H1 (cell line): ENCODE results near the gene ALOX15B. TPM values are rescaled to one million over a fixed set of nuclear protein-coding genes. Genes with fewer than 3 reads are reported as not detected.

ENCODE experiments used
- CTCF ChIA-PET: fragments of 300-600 bp; sonication (Branson Sonifier 250); formaldehyde crosslinking; loops from one replicate; lab custom pipeline; 2021; ENCODE audit not compliant: partially characterized antibody; lab: Charles Lee
- POLR2A ChIA-PET: fragments of 300-600 bp; sonication (Branson Sonifier 250); formaldehyde crosslinking; loops from one replicate; lab custom pipeline; 2021; ENCODE audit warnings: inconsistent platforms; ENCODE audit not compliant: partially characterized antibody; lab: Charles Lee
- DNase-seq, 2 experiments: peaks; one replicate each; pipeline versions ENCODE4 v3.0.0 to v3.0.0-alpha.2; 2010 to 2022; ENCODE audit warnings: low spot score in 2 of 2, low read depth in 1 of 2, mixed read lengths in 1 of 2
- FAIRE-seq: peaks from 2 replicates; lab custom pipeline; 2011; peaks lifted over from hg19 to GRCh38; lab: Jason Lieb, UNC
- H2AFZ ChIP-seq: 2 replicates; pipeline ENCODE4 v1.8.1; 2012; ENCODE audit warnings: low read length, inconsistent platforms
- H2AK5ac ChIP-seq: 2 replicates; pipeline ENCODE4 v1.6.1; 2013; ENCODE audit warnings: low read depth, low read length
- H2BK120ac ChIP-seq: replicated peaks from 2 replicates; pipeline ENCODE3; 2013; ENCODE audit warnings: low read depth, low read length, inconsistent platforms
- H2BK12ac ChIP-seq: 2 replicates; pipeline ENCODE4 v1.6.1; 2013; ENCODE audit warnings: low read depth, low read length
- H2BK15ac ChIP-seq: 2 replicates; pipeline ENCODE4 v1.6.1; 2013; ENCODE audit warnings: low read length
- H2BK20ac ChIP-seq: 2 replicates; pipeline ENCODE4 v1.6.1; 2013; ENCODE audit warnings: low read length
- H2BK5ac ChIP-seq: 2 replicates; pipeline ENCODE4 v1.6.1; 2013; ENCODE audit warnings: low read depth, low read length
- H3K14ac ChIP-seq: 2 replicates; pipeline ENCODE4 v1.6.1; 2013; ENCODE audit warnings: inconsistent platforms; ENCODE audit not compliant: insufficient read length
- H3K18ac ChIP-seq: 2 replicates; pipeline ENCODE4 v1.6.1; 2013; ENCODE audit warnings: low read length; ENCODE audit errors: extremely low read depth
- H3K23ac ChIP-seq: 2 replicates; pipeline ENCODE4 v1.6.1; 2013; ENCODE audit warnings: inconsistent platforms; ENCODE audit not compliant: insufficient read length
- H3K23me2 ChIP-seq: 2 replicates; pipeline ENCODE4 v1.6.1; 2013; ENCODE audit warnings: low read depth, low read length
- H3K27ac ChIP-seq: 2 replicates; pipeline ENCODE4 v1.6.1; 2011; ENCODE audit warnings: low read depth, low read length, inconsistent platforms
- H3K27me3 ChIP-seq, 4 experiments: replicated peaks in 1 of 4; 1 replicate in 1 of 4; 2 replicates in 3 of 4; pipeline versions ENCODE4 v1.6.1 to v1.8.1; 2011 to 2013; ENCODE audit warnings: low read length in 3 of 4, mild to moderate bottlenecking in 3 of 4, inconsistent platforms in 2 of 4, mixed read lengths in 2 of 4, moderate library complexity in 1 of 4; ENCODE audit not compliant: control insufficient read depth in 3 of 4, insufficient read depth in 3 of 4; ENCODE audit errors: extremely low read depth in 1 of 4
- H3K36me3 ChIP-seq, 4 experiments: 2 replicates each; pipeline versions ENCODE4 v1.6.1 to v1.8.1; 2011 to 2013; ENCODE audit warnings: mild to moderate bottlenecking in 4 of 4, low read length in 3 of 4, moderate library complexity in 2 of 4, control low read depth in 1 of 4, inconsistent platforms in 1 of 4; ENCODE audit not compliant: insufficient read depth in 4 of 4, control insufficient read depth in 2 of 4
- H3K4ac ChIP-seq: replicated peaks from 2 replicates; pipeline ENCODE3; 2013; ENCODE audit warnings: low read length, low read depth, mixed read lengths, inconsistent platforms; ENCODE audit not compliant: insufficient read length
- H3K4me1 ChIP-seq, 4 experiments: replicated peaks in 1 of 4; 1 replicate in 1 of 4; 2 replicates in 3 of 4; pipeline versions ENCODE4 v1.6.1 to v1.8.1; 2011 to 2013; ENCODE audit warnings: low read length in 3 of 4, inconsistent platforms in 2 of 4, mixed read lengths in 1 of 4; ENCODE audit not compliant: insufficient read depth in 4 of 4, control insufficient read depth in 3 of 4
- H3K4me2 ChIP-seq, 2 experiments: 2 replicates each; pipeline versions ENCODE4 v1.6.1 to v1.8.1; 2011 to 2013; ENCODE audit warnings: low read depth in 2 of 2, low read length in 2 of 2, control low read depth in 1 of 2, inconsistent platforms in 1 of 2, mild to moderate bottlenecking in 1 of 2; ENCODE audit not compliant: insufficient read depth in 1 of 2
- H3K4me3 ChIP-seq, 4 experiments: fragments of 200-600, 300-600 bp in 1 of 4; sonication (generic), shearing (Covaris generic), sonication (Bioruptor Twin) in 1 of 4; 2 replicates each; pipeline versions ENCODE4 v1.5.1 to v1.8.1; 2011 to 2016; ENCODE audit warnings: low read length in 4 of 4, low read depth in 3 of 4, control low read depth in 2 of 4, inconsistent platforms in 2 of 4, mild to moderate bottlenecking in 2 of 4, mixed read lengths in 1 of 4, moderate library complexity in 1 of 4; ENCODE audit not compliant: insufficient read depth in 2 of 4; ENCODE audit errors: extremely low read depth in 1 of 4
- H3K56ac ChIP-seq: replicated peaks from 2 replicates; pipeline ENCODE3; 2013; ENCODE audit warnings: low read depth, mild to moderate bottlenecking, mixed read lengths, low read length, inconsistent platforms; ENCODE audit not compliant: insufficient read length
- H3K79me1 ChIP-seq: 2 replicates; pipeline ENCODE4 v1.6.1; 2013; ENCODE audit warnings: low read depth, low read length, control low read depth
- H3K79me2 ChIP-seq, 2 experiments: 2 replicates each; pipeline versions ENCODE4 v1.6.1 to v1.8.1; 2012 to 2013; ENCODE audit warnings: low read length in 2 of 2, mild to moderate bottlenecking in 2 of 2, inconsistent platforms in 1 of 2; ENCODE audit not compliant: insufficient read depth in 2 of 2, control insufficient read depth in 1 of 2
- H3K9ac ChIP-seq, 4 experiments: replicated peaks in 1 of 4; 1 replicate in 1 of 4; 2 replicates in 3 of 4; pipeline versions ENCODE4 v1.6.1 to v1.8.1; 2011 to 2013; ENCODE audit warnings: low read depth in 3 of 4, low read length in 3 of 4, control low read depth in 2 of 4, mild to moderate bottlenecking in 2 of 4, moderate library complexity in 2 of 4, inconsistent platforms in 1 of 4; ENCODE audit errors: extremely low read depth in 1 of 4
- H3K9me3 ChIP-seq, 2 experiments: 2 replicates each; pipeline versions ENCODE4 v1.6.1 to v1.8.1; 2012 to 2013; ENCODE audit warnings: mild to moderate bottlenecking in 2 of 2, moderate library complexity in 2 of 2, control low read depth in 1 of 2, inconsistent platforms in 1 of 2, low read depth in 1 of 2, low read length in 1 of 2, mixed read lengths in 1 of 2; ENCODE audit not compliant: insufficient read depth in 2 of 2
- H4K20me1 ChIP-seq, 2 experiments: replicated peaks in 1 of 2; 2 replicates each; pipeline versions ENCODE3 to v1.8.1; 2011 to 2013; ENCODE audit warnings: inconsistent platforms in 2 of 2, low read length in 2 of 2, mild to moderate bottlenecking in 1 of 2; ENCODE audit not compliant: insufficient read depth in 2 of 2, control insufficient read depth in 1 of 2
- H4K5ac ChIP-seq: 2 replicates; pipeline ENCODE4 v1.6.1; 2013; ENCODE audit warnings: low read length, low read depth, mixed read lengths, inconsistent platforms; ENCODE audit not compliant: insufficient read length
- H4K8ac ChIP-seq: 2 replicates; pipeline ENCODE4 v1.8.0; 2013; ENCODE audit warnings: mild to moderate bottlenecking, moderate library complexity, low read length, inconsistent platforms; ENCODE audit not compliant: insufficient read depth; ENCODE audit errors: extremely low read depth
- H4K91ac ChIP-seq: replicated peaks from 2 replicates; pipeline ENCODE3; 2013; ENCODE audit warnings: low read length, mixed read lengths, inconsistent platforms; ENCODE audit not compliant: insufficient read length
- BACH1 ChIP-seq: IDR thresholded peaks from 2 replicates; pipeline ENCODE4 v1.6.1; 2012; ENCODE audit warnings: low read length, improper control_type of control experiment
- CREB1 ChIP-seq: IDR thresholded peaks from 2 replicates; pipeline ENCODE4 v1.6.1; 2012; ENCODE audit warnings: inconsistent platforms
- EZH2 ChIP-seq: fragments of 200-600 bp; sonication (generic); IDR thresholded peaks from 2 replicates; pipeline ENCODE4 v1.7.1; 2012; ENCODE audit warnings: low read depth, mild to moderate bottlenecking, moderate library complexity, low read length, inconsistent platforms; ENCODE audit not compliant: severe bottlenecking
- GTF2F1 ChIP-seq: IDR thresholded peaks from 2 replicates; pipeline ENCODE4 v1.6.1; 2012; ENCODE audit warnings: low read depth, low read length, improper control_type of control experiment, borderline replicate concordance
- JUND ChIP-seq: IDR thresholded peaks from 2 replicates; pipeline ENCODE4 v1.6.1; 2011; ENCODE audit warnings: mild to moderate bottlenecking, improper control_type of control experiment, low read length
- KDM4A ChIP-seq: IDR thresholded peaks from one replicate; pipeline ENCODE4 v1.7.1; 2012; ENCODE audit warnings: low read depth, mild to moderate bottlenecking, moderate library complexity, low read length, inconsistent platforms; ENCODE audit not compliant: severe bottlenecking
- SUZ12 ChIP-seq: fragments of 200-600 bp; sonication (generic); IDR thresholded peaks from 2 replicates; pipeline ENCODE4 v1.6.1; 2012; ENCODE audit warnings: mild to moderate bottlenecking, inconsistent platforms, low read length, moderate library complexity, mixed read lengths
- TAF7 ChIP-seq: optimal IDR thresholded peaks from 2 replicates; pipeline ENCODE3; 2011; ENCODE audit warnings: low read depth, mild to moderate bottlenecking, inconsistent platforms, low read length, moderate library complexity, borderline replicate concordance
- TCF12 ChIP-seq: IDR thresholded peaks from 2 replicates; pipeline ENCODE4 v1.6.1; 2011; ENCODE audit warnings: low read depth, mild to moderate bottlenecking, low read length
- WGBS, 2 experiments: shearing (Covaris generic) in 1 of 2; methylation state at CpG; one replicate each; pipeline versions ENCODE4 v1.1.6 to v1.1.7; 2013 to 2015; ENCODE audit warnings: low lambda C conversion rate in 2 of 2, mixed read lengths in 2 of 2, inconsistent platforms in 1 of 2, low coverage in 1 of 2, missing lambda C conversion rate in 1 of 2; ENCODE audit not compliant: insufficient replicate concordance in 2 of 2, insufficient coverage in 1 of 2, insufficient read length in 1 of 2; ENCODE audit errors: extremely low coverage in 1 of 2, missing lambda C conversion rate in 1 of 2; 5-methylcytosine and 5-hydroxymethylcytosine counted together
- polyA plus RNA-seq, 7 experiments: library from polyadenylated mRNA; depleted of rRNA in 3 of 7; stranded (reverse) in 5 of 7; unstranded in 2 of 7; fragments of >200 nt in 5 of 7; fragments of 200-250 nt in 2 of 7; gene quantifications; 1 replicate in 5 of 7; 2 replicates in 1 of 7; 4 replicates in 1 of 7; pipeline versions ENCODE4 v1.2.1 to v1.2.3, GENCODE V29; 2011 to 2013; ENCODE audit warnings: missing spikeins in 2 of 7, mixed read lengths in 2 of 7
- total RNA-seq: library from RNA; stranded (reverse); fragmentation: NEBNext Ultra II Directional; extraction: Animal tissue kit (Norgen Biotek cat#: 25700); gene quantifications from 2 replicates; pipeline ENCODE4 v1.2.1, GENCODE V29; 2021

Gene ALOX15B
- total and polyA plus RNA-seq, 2 of the 8 experiments (the other 6 are each of a cell fraction or from before 2014, with no cell fraction given): 0.63 to 0.91 TPM

DNA sequence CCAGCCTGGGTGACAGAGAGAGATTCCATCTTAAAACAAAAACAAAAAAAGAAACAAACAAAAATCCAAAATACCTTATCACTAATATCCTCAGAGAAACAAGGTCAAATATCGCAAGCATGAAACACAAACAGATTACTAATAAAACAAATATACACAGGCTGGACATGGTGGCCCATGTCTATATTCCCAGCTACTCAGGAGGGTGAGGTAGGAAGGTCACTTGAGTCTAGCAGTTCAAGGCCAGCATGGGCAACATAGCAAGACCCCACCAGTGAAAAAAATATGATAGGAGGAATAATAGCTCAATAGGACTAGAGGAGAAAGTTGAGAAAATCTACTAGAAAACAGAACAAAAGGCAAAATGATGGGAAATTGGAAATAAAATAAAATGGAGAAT lies 6.9 kb upstream of the ALOX15B start:
- Histone ChIP-seq H3K36me3 (no peaks in the 10 kb centered on the region), H3K27ac (no peak overlapping the region), H2BK12ac (no peak overlapping the region), H3K79me1 (no peaks in the 10 kb centered on the region), H2AK5ac (no peak overlapping the region), H2AFZ (no peak overlapping the region), H3K79me2 (no peaks in the 10 kb centered on the region), H4K5ac (no peak overlapping the region), H4K20me1 (no peaks in the 10 kb centered on the region), H2BK120ac (no peak overlapping the region), H2BK5ac (no peak overlapping the region), H3K9me3 (no peaks in the 10 kb centered on the region), H3K4me2 (no peak overlapping the region), H3K4me1 (no peaks in the 10 kb centered on the region), H3K23ac (no peak overlapping the region), H3K14ac (no peak overlapping the region), H2BK15ac (no peak overlapping the region), H3K9ac (no peak overlapping the region), H3K4me3 (no peak overlapping the region), H2BK20ac (no peak overlapping the region), H3K18ac (no peak overlapping the region), H4K8ac (no peak overlapping the region), H3K23me2 (no peaks in the 10 kb centered on the region), H3K27me3 (no peaks in the 10 kb centered on the region; a peak in 2 of 7 replicates), H4K91ac (no peak overlapping the region), H3K4ac (no peak overlapping the region), H3K56ac (no peak overlapping the region)
- ChIA-PET CTCF (interaction anchor here (0.9 to 8.4 kb wide), 7 partner anchors 10 to 133 kb away, joined by 3 to 43 read pairs (median 5); no protein-coding TSS in a partner anchor), POLR2A (interaction anchor here (0.6 to 1.6 kb wide), 2 partner anchors 9 to 141 kb away, joined by 3 to 4 read pairs; no protein-coding TSS in a partner anchor)
- WGBS, 2 experiments: 100% methylated on average over 1 of the region's 1 CpG; no CpG with 5 or more reads in 1 of the 2 experiments
- TF ChIP-seq TCF12: no peak
- TF ChIP-seq KDM4A: no peak
- no peak for TF ChIP-seq JUND
- TF ChIP-seq GTF2F1: no peak
- TF ChIP-seq BACH1: no peak
- no peak for TF ChIP-seq EZH2
- TF ChIP-seq SUZ12: no peak
- TF ChIP-seq TAF7: no peak
- TF ChIP-seq CREB1: no peak
- DNase-seq: no peak
- no peak for FAIRE-seq
